Measurements from ENCODE around the gene C4BPA. TPM values are rescaled to one million over a fixed set of nuclear protein-coding genes. Genes with fewer than 3 reads are reported as not detected.

The C4BPA gene
- total RNA-seq: not detected in 2 replicates

GRCh38 chr1:207103892-207104373 is at the start of gene C4BPA:
Gene C4BPA (plus strand): TSS chr1:207104233. CDS start chr1:207113026, 8,793 bp downstream.

GRCh38 chr1:207088701-207089626 is 15.1 kb upstream of the C4BPA start, which contains the start of gene C4BPB:
Gene C4BPB (plus strand): TSS chr1:207088860. CDS start chr1:207089532, 672 bp downstream.

Other genes starting within 250 kb of the C4BPA start
- not detected in 2 replicates for gene IL20, start 238.6 kb upstream of the C4BPA start, total RNA-seq
- not detected in 2 replicates for gene IL24, start 206.8 kb upstream of the C4BPA start, total RNA-seq
- not detected in 2 replicates for gene FCMR, start 182.3 kb upstream of the C4BPA start, total RNA-seq
- gene PIGR, start 157.8 kb upstream of the C4BPA start, total RNA-seq: not detected in 2 replicates
- gene FCAMR, start 133.8 kb upstream of the C4BPA start, total RNA-seq: not detected in 2 replicates
- gene C1orf116, start 71.5 kb upstream of the C4BPA start, total RNA-seq: 0.05 TPM in 1 of 2 replicates, not detected in the other
- gene YOD1, start 53.0 kb upstream of the C4BPA start, total RNA-seq: 8.6 and 11.8 TPM in 2 replicates
- gene PFKFB2, start 51.0 kb upstream of the C4BPA start, total RNA-seq: 6.7 and 9.8 TPM in 2 replicates
- gene C4BPB, start 15.4 kb upstream of the C4BPA start, total RNA-seq: not detected in 2 replicates
- gene CD55, start 217.4 kb downstream of the C4BPA start, total RNA-seq: 13.9 and 19.6 TPM in 2 replicates